Measurements from ENCODE around the gene NPHP4. TPM values are rescaled to one million over a fixed set of nuclear protein-coding genes. Genes with fewer than 3 reads are reported as not detected.
A peak's percentile ranks its signal among the peaks of the same experiment; 100 is the strongest.

The NPHP4 gene
- total and polyA plus RNA-seq, 10 of the 15 experiments (the other 5 are each of a cell fraction or from before 2014, with no cell fraction given): 0.16 to 10.5 (median 3.1) TPM

DNA sequence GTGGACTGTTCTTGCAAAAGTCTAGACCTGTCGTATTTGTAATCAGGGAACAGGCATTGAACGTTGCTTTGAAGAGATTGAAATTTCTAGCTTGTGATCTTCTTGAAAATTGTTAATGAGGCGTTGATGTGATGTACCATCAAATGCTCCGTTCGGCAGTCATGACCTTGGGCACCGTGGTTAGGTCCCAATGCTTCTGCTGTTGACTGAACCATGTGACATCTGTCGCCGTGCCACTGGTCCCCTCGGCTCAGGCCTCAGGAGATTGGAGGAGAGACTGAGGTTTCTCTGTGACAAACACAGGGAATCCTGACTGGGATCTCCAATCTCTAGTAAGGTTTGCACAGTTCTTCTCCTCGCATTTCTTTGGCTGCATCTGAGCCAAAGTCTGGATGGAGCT is 35.4 kb upstream of the NPHP4 start:
- ChIA-PET SMC1A (ENCODE audit: uncharacterized antibody, unreplicated experiment) (interaction anchor here (0.6 to 1.8 kb wide), 4 partner anchors 33 to 737 kb away, joined by 3 read pairs; partner anchors contain the start of gene RNF207), CTCF (no interaction called here), RAD21 (ENCODE audit: unreplicated experiment) (interaction anchor here (3.1 kb wide), 1 partner anchor 35 kb away, joined by 13 read pairs; the partner anchor contains the start of gene NPHP4), POLR2A (interaction anchor here (4.4 kb wide), 1 partner anchor 35 kb away, joined by 38 read pairs; the partner anchor contains the start of gene NPHP4)
- DNase-seq (ENCODE audit: low read depth, low spot score) (no peak), FAIRE-seq (no peak), ATAC-seq (peak; percentile 5; the same call in 2 of the 3 replicates)
- Histone ChIP-seq H3K4me1 (ENCODE audit: control insufficient read depth, insufficient read depth, low read length) (peaks cover 40% of the 10 kb centered on the region), H3K36me3 (ENCODE audit: control insufficient read depth in 2 of 2, insufficient read depth in 2 of 2, low read length in 1 of 2) (peaks cover 4 to 6% of the 10 kb centered on the region in 2 experiments), H2AFZ (ENCODE audit: control insufficient read depth, low read depth, low read length) (no peak overlapping the region; the same call in 1 of the 2 replicates), H3K9me3 (replicated peaks; ENCODE audit: control insufficient read depth, insufficient read depth, low read length) (no peaks in the 10 kb centered on the region), H3K4me3 (peak overlapping the region; percentile 89), H3K9ac (ENCODE audit: control insufficient read depth, insufficient read depth, low read length) (peak overlapping the region; percentile 86), H4K20me1 (ENCODE audit: control insufficient read depth, insufficient read depth) (no peaks in the 10 kb centered on the region), H3K79me2 (ENCODE audit: control insufficient read depth, insufficient read depth, low read length) (peaks cover 65% of the 10 kb centered on the region), H3K27me3 (replicated peaks in 1 of 2; ENCODE audit: control insufficient read depth in 2 of 2, insufficient read depth in 2 of 2, low read length in 1 of 2) (no peaks in the 10 kb centered on the region), H3K27ac (ENCODE audit: control insufficient read depth, insufficient read depth) (peak overlapping the region; percentile 82), H3K4me2 (ENCODE audit: control insufficient read depth, insufficient read depth) (peak overlapping the region; percentile 96)
- 1% methylated on average over 10 of the region's 10 CpGs for WGBS (ENCODE audit: insufficient coverage, insufficient replicate concordance, low lambda C conversion rate, missing lambda C conversion rate)
- in situ Hi-C loops (cut with MboI) (no loop called here), intact Hi-C loops (cut with micrococcal nuclease; ENCODE audit: unreplicated experiment) (loop anchor here (5.0 kb wide), 1 partner anchor 170 kb away; the partner anchor contains the start of gene RPL22)
- no TSS peak for BruUV-seq (replicated peaks)
- TF ChIP-seq, protein P1, sequence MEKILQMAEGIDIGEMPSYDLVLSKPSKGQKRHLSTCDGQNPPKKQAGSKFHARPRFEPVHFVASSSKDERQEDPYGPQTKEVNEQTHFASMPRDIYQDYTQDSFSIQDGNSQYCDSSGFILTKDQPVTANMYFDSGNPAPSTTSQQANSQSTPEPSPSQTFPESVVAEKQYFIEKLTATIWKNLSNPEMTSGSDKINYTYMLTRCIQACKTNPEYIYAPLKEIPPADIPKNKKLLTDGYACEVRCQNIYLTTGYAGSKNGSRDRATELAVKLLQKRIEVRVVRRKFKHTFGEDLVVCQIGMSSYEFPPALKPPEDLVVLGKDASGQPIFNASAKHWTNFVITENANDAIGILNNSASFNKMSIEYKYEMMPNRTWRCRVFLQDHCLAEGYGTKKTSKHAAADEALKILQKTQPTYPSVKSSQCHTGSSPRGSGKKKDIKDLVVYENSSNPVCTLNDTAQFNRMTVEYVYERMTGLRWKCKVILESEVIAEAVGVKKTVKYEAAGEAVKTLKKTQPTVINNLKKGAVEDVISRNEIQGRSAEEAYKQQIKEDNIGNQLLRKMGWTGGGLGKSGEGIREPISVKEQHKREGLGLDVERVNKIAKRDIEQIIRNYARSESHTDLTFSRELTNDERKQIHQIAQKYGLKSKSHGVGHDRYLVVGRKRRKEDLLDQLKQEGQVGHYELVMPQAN (conservative IDR thresholded peaks at IDR 0.05): peak; percentile 19; the same call in 1 of the 2 replicates
- no peak for TF ChIP-seq SIX5 (IDR thresholded peaks at IDR 0.05; ENCODE audit: low read depth, low read length, severe bottlenecking)

All from GM12878 (cell line).